Activated CD4-positive, alpha-beta memory T cell treated with anti-CD3 and anti-CD28 coated beads, Interleukin-2, amount 10 ng/mL, durations not matched to agents 7 days and 5 days (primary cell): Measurements from ENCODE around the gene SLC24A3. TPM values are rescaled to one million over a fixed set of nuclear protein-coding genes. Genes with fewer than 3 reads are reported as not detected.

ENCODE experiments used
- CTCF ChIA-PET: fragments of 350-600 bp; sonication (Branson Sonifier 250); formaldehyde crosslinking; loops from one replicate; lab custom pipeline; 2021; ENCODE audit warnings: antibody characterized with exemption, inconsistent platforms; lab: Charles Lee
- POLR2A ChIA-PET: fragments of 350-600 bp; sonication (Branson Sonifier 250); formaldehyde crosslinking; loops from one replicate; lab custom pipeline; 2021; ENCODE audit warnings: antibody characterized with exemption; lab: Charles Lee
- DNase-seq: peaks from one replicate; pipeline ENCODE4 v3.0.0-alpha.2; 2020
- H3K27ac Mint-ChIP-seq: one replicate; pipeline ENCODE4 v1.8.0; 2021; ENCODE audit warnings: mild to moderate bottlenecking, mixed read lengths
- H3K27me3 Mint-ChIP-seq: one replicate; pipeline ENCODE4 v1.8.0; 2021; ENCODE audit warnings: mixed read lengths
- H3K36me3 Mint-ChIP-seq: one replicate; pipeline ENCODE4 v1.8.0; 2021; ENCODE audit warnings: low read depth, mixed read lengths
- H3K4me1 Mint-ChIP-seq: one replicate; pipeline ENCODE4 v1.8.0; 2021; ENCODE audit warnings: mixed read lengths
- H3K4me3 Mint-ChIP-seq: one replicate; pipeline ENCODE4 v1.8.0; 2021; ENCODE audit warnings: mild to moderate bottlenecking, mixed read lengths
- H3K9me3 Mint-ChIP-seq: one replicate; pipeline ENCODE4 v1.8.0; 2021; ENCODE audit warnings: mixed read lengths
- total RNA-seq, 2 experiments: library from RNA; stranded (reverse); gene quantifications; one replicate each; pipeline ENCODE4 v1.2.3, GENCODE V29; 2021

The SLC24A3 gene
- total RNA-seq, 2 experiments from 2014 or later = not detected

- no peaks in the 10 kb centered on the region for H3K9me3 Mint-ChIP-seq
- H3K27me3 Mint-ChIP-seq = peaks cover 29% of the 10 kb centered on the region
- H3K27ac Mint-ChIP-seq = no peak overlapping the region
- H3K4me3 Mint-ChIP-seq = no peak overlapping the region
- H3K4me1 Mint-ChIP-seq = no peaks in the 10 kb centered on the region
- no peaks in the 10 kb centered on the region for H3K36me3 Mint-ChIP-seq
- CTCF ChIA-PET = interaction anchor here (1.1 kb wide), 1 partner anchor 9 kb away, joined by 3 read pairs; no protein-coding TSS in a partner anchor
- POLR2A ChIA-PET = no interaction called here
- no peak for DNase-seq
These were observed 1.6 kb downstream of the SLC24A3 start for GRCh38 chr20:19213946-19214490.

GRCh38 chr20:19218411-19218810, 6.0 kb downstream of the SLC24A3 start:
- CTCF ChIA-PET = interaction anchor here (3.2 kb wide), 1 partner anchor 11 kb away, joined by 15 read pairs; no protein-coding TSS in a partner anchor

GRCh38 chr20:19222520-19223040, 10.1 kb downstream of the SLC24A3 start:
- ChIA-PET POLR2A (no interaction called here), CTCF (no interaction called here)
- H3K9me3 Mint-ChIP-seq = no peaks in the 10 kb centered on the region
- H3K36me3 Mint-ChIP-seq = no peaks in the 10 kb centered on the region
- no peaks in the 10 kb centered on the region for H3K4me1 Mint-ChIP-seq
- H3K27me3 Mint-ChIP-seq = no peaks in the 10 kb centered on the region
- no peak for DNase-seq
- no peak overlapping the region for H3K4me3 Mint-ChIP-seq
- H3K27ac Mint-ChIP-seq = no peak overlapping the region

More at GRCh38 chr20:19218411-19218810, 6.0 kb downstream of the SLC24A3 start:
- Mint-ChIP-seq H3K4me3 (no peak overlapping the region), H3K4me1 (no peaks in the 10 kb centered on the region), H3K27ac (no peak overlapping the region), H3K27me3 (peaks cover 12% of the 10 kb centered on the region), H3K36me3 (no peaks in the 10 kb centered on the region), H3K9me3 (no peaks in the 10 kb centered on the region)
- no peak for DNase-seq
- POLR2A ChIA-PET = no interaction called here

- no peaks in the 10 kb centered on the region for H3K36me3 Mint-ChIP-seq
- H3K27ac Mint-ChIP-seq = no peak overlapping the region
These were observed 11.2 kb downstream of the SLC24A3 start for GRCh38 chr20:19223640-19224039.

GRCh38 chr20:19231359-19232035, 19.1 kb downstream of the SLC24A3 start:
- DNase-seq = no peak
- no peak overlapping the region for H3K4me3 Mint-ChIP-seq
- CTCF ChIA-PET = no interaction called here
- no peaks in the 10 kb centered on the region for H3K36me3 Mint-ChIP-seq
- H3K9me3 Mint-ChIP-seq = no peaks in the 10 kb centered on the region
- no peaks in the 10 kb centered on the region for H3K4me1 Mint-ChIP-seq
- no peak overlapping the region for H3K27ac Mint-ChIP-seq
- no peaks in the 10 kb centered on the region for H3K27me3 Mint-ChIP-seq
- POLR2A ChIA-PET = no interaction called here

More at GRCh38 chr20:19223640-19224039, 11.2 kb downstream of the SLC24A3 start:
- H3K9me3 Mint-ChIP-seq = no peaks in the 10 kb centered on the region
- ChIA-PET CTCF (no interaction called here), POLR2A (no interaction called here)
- H3K4me1 Mint-ChIP-seq = no peaks in the 10 kb centered on the region
- DNase-seq = no peak
- no peaks in the 10 kb centered on the region for H3K27me3 Mint-ChIP-seq
- H3K4me3 Mint-ChIP-seq = no peak overlapping the region

GRCh38 chr20:19232997-19233794, 20.8 kb downstream of the SLC24A3 start:
- no peak for DNase-seq
- H3K4me3 Mint-ChIP-seq = no peak overlapping the region
- no peaks in the 10 kb centered on the region for H3K9me3 Mint-ChIP-seq
- ChIA-PET CTCF (no interaction called here), POLR2A (no interaction called here)
- no peaks in the 10 kb centered on the region for H3K4me1 Mint-ChIP-seq
- no peaks in the 10 kb centered on the region for H3K27me3 Mint-ChIP-seq
- no peaks in the 10 kb centered on the region for H3K36me3 Mint-ChIP-seq
- H3K27ac Mint-ChIP-seq = no peak overlapping the region

- no peak overlapping the region for H3K4me3 Mint-ChIP-seq
- H3K27ac Mint-ChIP-seq = no peak overlapping the region
- H3K4me1 Mint-ChIP-seq = no peaks in the 10 kb centered on the region
- POLR2A ChIA-PET = no interaction called here
- no peaks in the 10 kb centered on the region for H3K27me3 Mint-ChIP-seq
- no peaks in the 10 kb centered on the region for H3K36me3 Mint-ChIP-seq
- H3K9me3 Mint-ChIP-seq = no peaks in the 10 kb centered on the region
- no peak for DNase-seq
- CTCF ChIA-PET = no interaction called here
These were observed 24.1 kb downstream of the SLC24A3 start for GRCh38 chr20:19236371-19237055.

- POLR2A ChIA-PET = no interaction called here
- Mint-ChIP-seq H3K4me3 (no peak overlapping the region), H3K27me3 (no peaks in the 10 kb centered on the region), H3K9me3 (no peaks in the 10 kb centered on the region), H3K36me3 (no peaks in the 10 kb centered on the region), H3K27ac (no peak overlapping the region), H3K4me1 (no peaks in the 10 kb centered on the region)
- no peak for DNase-seq
- CTCF ChIA-PET = no interaction called here
These were observed 29.0 kb downstream of the SLC24A3 start for GRCh38 chr20:19241440-19241839.

GRCh38 chr20:19244291-19244690, 31.8 kb downstream of the SLC24A3 start:
- POLR2A ChIA-PET = no interaction called here

GRCh38 chr20:19249106-19249879, 36.9 kb downstream of the SLC24A3 start:
- Mint-ChIP-seq H3K4me3 (no peak overlapping the region), H3K9me3 (peaks cover 3% of the 10 kb centered on the region), H3K27me3 (no peaks in the 10 kb centered on the region), H3K27ac (no peak overlapping the region), H3K4me1 (no peaks in the 10 kb centered on the region), H3K36me3 (no peaks in the 10 kb centered on the region)
- no peak for DNase-seq
- ChIA-PET POLR2A (no interaction called here), CTCF (no interaction called here)

More at GRCh38 chr20:19244291-19244690, 31.8 kb downstream of the SLC24A3 start:
- Mint-ChIP-seq H3K4me3 (no peak overlapping the region), H3K27ac (no peak overlapping the region), H3K4me1 (no peaks in the 10 kb centered on the region), H3K36me3 (no peaks in the 10 kb centered on the region), H3K27me3 (no peaks in the 10 kb centered on the region), H3K9me3 (no peaks in the 10 kb centered on the region)
- CTCF ChIA-PET = no interaction called here
- no peak for DNase-seq

- ChIA-PET POLR2A (no interaction called here), CTCF (no interaction called here)
- no peak for DNase-seq
- Mint-ChIP-seq H3K4me3 (no peak overlapping the region), H3K4me1 (no peaks in the 10 kb centered on the region), H3K36me3 (no peaks in the 10 kb centered on the region), H3K9me3 (peaks cover 3% of the 10 kb centered on the region), H3K27ac (no peak overlapping the region), H3K27me3 (no peaks in the 10 kb centered on the region)
These were observed 37.9 kb downstream of the SLC24A3 start for GRCh38 chr20:19250346-19250745.

- ChIA-PET CTCF (no interaction called here), POLR2A (no interaction called here)
- H3K4me3 Mint-ChIP-seq = no peak overlapping the region
- DNase-seq = no peak
- H3K4me1 Mint-ChIP-seq = no peaks in the 10 kb centered on the region
- H3K9me3 Mint-ChIP-seq = peaks cover 3% of the 10 kb centered on the region
- H3K36me3 Mint-ChIP-seq = no peaks in the 10 kb centered on the region
- H3K27me3 Mint-ChIP-seq = no peaks in the 10 kb centered on the region
- H3K27ac Mint-ChIP-seq = no peak overlapping the region
These were observed 39.1 kb downstream of the SLC24A3 start for GRCh38 chr20:19251506-19251905.
